22Rv1 (cell line): ENCODE results near the gene MCU.

Experiments used
- CTCF ChIP-seq: fragments of 450-650 bp; IDR thresholded peaks from 2 replicates; pipeline ENCODE4 v1.5.1; 2017; ENCODE audit warnings: mild to moderate bottlenecking
- ZFX ChIP-seq: fragments of 450-650 bp; IDR thresholded peaks from 2 replicates; pipeline ENCODE4 v1.6.1; 2017; ENCODE audit warnings: antibody characterized with exemption, borderline replicate concordance

GRCh38 chr10:72840319-72840718 is 148.4 kb downstream of the MCU start:
- TF ChIP-seq CTCF (no peak), ZFX (no peak)
